HG03175 (cell line): ENCODE measurements around the gene NHERF2.

Experiments used
- ATAC-seq: cut with Tn5 transposase; IDR thresholded peaks from one replicate; pipeline ENCODE4 v1.9.1; 2021; ENCODE audit warnings: mild to moderate bottlenecking, moderate library complexity; ENCODE audit not compliant: unreplicated experiment

The NHERF2 gene

DNA sequence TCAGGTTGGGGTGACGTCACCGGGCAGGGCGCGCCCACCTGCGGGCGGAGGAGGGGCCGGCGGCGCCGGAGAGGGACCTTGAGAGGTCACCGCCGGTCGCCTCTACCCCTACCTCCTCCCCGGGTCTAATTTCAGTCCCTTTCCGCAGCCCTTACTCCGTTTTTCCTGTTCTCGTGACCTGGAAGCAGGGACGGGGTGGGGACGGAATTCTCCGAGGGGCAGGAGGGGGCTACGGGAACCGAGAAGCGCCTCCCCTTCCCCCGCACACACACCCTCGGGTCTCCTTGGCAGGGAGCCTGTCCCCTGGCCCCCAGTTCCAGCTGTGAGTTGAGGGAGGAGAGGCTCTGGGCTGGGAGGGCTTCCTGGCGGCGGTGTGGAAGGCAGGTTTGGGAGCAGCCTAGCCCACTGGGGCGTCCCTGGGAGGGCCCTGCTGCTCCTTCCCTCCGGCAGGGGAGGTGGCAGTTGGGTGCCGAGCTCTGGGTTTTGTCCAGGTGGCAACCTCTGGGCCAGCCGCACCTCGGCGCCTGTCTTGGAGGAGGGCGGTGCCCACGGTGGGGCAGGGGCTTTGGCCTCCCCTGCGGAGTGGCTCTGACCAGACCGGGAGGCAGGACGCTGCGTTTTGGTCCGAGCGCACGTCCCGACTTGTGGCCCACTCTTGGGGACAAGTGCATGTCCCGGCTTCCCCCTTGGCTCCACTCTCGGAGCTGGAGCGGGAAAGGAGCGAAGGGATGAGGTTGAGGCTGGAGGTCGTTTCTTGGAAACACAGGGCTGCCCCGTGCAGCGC lies 36.2 kb upstream of the NHERF2 start:
- no peak for ATAC-seq

DNA sequence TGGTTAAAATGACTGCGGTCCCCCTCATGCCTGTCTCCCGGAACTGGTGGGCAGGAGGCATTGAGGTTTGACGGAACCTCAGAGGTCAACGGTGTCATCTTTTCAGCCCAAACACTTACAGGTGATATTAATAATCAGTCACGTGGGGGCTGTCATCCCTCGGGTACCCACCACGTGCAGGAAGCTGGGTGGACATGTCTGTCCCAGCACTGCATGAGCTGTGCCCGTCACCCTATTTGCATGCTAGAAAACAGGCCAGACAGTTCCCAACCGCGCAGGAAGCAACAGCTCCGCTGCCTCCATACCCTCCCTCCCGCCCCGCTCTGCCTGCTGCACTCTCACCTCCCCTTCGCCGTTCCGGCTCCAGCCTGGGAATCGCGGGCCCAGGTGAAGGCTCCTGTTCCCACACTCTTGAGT lies 35.6 kb upstream of the NHERF2 start:
- peak; percentile 46 for ATAC-seq

DNA sequence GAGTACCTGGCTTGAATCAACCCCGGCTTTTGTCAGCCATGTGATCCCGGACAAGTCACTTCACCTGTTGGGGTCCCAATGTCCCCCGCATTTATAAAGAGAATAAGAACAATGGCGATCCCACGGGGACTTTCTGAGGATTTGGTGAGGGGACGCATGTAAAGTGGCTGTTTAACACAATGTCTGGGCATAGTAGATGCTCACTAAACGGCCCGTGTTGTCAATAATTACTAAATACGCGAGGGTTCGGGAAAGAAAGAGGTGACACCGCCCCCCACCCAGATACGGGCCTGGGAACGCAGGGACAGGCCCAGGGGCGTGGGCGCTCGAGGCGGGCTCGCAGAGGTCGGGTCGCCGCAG lies 35.1 kb upstream of the NHERF2 start:
- no peak for ATAC-seq

DNA sequence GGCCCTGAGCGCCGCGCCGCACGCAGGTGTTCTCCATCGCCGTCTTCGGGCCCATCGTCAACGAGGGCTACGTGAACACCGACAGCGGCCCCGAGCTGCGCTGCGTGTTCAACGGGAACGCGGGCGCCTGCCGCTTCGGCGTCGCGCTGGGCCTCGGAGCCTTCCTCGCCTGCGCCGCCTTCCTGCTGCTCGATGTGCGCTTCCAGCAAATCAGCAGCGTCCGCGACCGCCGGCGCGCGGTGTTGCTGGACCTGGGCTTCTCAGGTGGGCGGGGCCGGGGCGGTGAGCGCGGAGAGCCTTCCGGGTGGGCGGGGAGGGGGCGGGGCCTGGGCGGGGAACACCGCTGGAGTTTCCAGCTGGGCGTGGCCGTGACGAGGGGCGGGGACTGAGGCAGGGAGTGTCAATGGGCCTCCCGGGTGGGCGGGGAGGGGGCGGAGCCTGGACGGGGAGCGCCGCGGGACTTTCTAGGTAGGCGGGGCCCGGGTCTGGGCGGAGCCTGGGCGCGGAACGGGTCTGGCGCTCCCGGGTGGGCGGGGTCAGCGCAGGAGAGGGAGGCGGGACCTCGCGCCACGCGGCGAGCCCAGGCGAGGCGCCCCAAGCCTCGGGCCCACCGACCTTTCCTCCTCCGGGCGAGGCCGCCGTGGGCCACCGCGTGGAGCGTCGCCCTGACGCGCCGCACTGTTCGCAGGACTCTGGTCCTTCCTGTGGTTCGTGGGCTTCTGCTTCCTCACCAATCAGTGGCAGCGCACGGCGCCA lies 34.6 kb upstream of the NHERF2 start:
- peak; percentile 48 for ATAC-seq

DNA sequence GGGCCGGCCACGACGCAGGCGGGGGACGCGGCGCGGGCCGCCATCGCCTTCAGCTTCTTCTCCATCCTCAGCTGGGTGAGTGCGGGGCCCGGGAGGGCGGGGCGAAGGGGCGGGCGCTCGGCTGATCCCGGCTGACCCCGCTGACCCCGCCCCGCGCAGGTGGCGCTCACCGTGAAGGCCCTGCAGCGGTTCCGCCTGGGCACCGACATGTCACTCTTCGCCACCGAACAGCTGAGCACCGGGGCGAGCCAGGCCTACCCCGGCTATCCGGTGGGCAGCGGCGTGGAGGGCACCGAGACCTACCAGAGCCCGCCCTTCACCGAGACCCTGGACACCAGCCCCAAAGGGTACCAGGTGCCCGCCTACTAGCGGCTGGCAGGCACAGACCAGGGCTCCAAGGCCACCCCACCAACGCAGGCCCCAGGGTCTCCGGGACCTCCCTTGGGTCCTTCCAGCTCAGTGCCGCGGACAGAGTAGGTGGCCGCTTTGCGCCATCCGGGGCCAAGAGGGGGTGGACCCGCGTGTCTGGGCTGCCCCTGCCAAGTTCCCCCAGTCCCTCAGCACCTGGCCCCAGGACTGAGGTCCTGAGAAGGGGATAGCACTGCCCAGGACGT lies 33.9 kb upstream of the NHERF2 start:
- ATAC-seq, result no peak

- ATAC-seq, result no peak
Observed at GRCh38 chr16:1993731-1994131, 33.0 kb upstream of the NHERF2 start.

DNA sequence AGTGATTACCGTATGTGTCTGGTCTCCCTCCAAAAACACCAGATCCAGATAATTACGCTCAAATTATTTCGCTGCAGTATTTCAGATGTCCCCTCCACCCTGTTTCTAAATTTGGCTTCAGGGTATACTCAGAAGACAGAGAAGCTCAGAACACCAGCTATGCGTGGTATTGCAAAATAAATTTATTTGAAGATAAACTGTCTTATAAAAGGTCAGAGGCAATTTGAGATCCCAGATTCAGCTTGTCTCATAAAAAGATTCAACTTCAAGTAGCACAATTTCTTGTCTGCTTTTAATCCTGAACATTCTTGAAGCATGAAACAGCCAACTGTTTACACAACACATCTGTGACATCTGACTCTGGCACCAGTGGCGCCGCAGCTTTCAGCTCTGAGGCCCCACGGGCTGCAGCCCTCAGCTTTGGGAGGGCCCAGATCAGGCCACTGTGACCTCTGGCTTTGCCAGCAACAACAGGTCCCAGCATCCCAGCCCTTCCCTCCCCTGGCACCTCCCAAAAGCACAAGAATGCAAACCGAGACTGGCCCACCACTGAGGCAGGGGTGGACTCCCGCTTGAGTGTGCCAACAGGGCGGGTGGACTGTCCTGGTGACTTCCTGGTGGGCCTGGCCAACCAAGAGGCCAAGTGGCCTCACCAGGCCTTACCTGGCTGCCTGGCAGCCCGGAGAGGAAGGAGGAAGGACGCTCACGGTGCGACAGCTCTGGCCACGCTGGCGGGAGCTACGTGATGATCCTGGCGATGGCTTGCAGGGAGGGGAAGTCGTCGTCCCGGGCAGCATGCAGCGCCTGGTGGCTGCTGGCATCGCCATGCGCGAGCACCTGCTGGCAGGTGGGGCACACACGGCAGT lies 29.0 kb upstream of the NHERF2 start:
- no peak for ATAC-seq

DNA sequence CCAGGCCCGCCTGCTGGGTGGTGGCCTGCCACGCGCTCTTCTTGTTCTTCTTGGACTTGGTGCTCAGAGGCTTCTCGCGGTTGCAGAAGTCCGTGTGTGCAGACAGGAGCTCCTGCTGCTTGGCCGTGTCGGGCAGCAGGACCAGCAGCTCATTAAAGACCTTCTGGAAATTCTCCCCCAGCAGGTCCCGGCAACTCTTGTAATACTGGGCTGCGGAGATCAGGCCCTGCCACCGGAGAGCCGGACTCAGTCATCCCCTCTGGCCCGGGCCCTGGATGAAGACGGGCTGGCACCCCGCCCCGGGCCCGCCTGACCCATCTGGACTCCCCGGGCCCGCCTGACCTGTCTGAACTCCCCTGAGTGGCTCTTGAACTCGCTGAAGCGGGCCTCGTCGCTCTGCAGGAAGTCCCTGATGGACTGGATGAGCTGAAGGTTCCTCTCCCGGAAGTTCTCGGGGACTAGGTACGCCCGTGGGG lies 28.3 kb upstream of the NHERF2 start:
- ATAC-seq, result no peak

DNA sequence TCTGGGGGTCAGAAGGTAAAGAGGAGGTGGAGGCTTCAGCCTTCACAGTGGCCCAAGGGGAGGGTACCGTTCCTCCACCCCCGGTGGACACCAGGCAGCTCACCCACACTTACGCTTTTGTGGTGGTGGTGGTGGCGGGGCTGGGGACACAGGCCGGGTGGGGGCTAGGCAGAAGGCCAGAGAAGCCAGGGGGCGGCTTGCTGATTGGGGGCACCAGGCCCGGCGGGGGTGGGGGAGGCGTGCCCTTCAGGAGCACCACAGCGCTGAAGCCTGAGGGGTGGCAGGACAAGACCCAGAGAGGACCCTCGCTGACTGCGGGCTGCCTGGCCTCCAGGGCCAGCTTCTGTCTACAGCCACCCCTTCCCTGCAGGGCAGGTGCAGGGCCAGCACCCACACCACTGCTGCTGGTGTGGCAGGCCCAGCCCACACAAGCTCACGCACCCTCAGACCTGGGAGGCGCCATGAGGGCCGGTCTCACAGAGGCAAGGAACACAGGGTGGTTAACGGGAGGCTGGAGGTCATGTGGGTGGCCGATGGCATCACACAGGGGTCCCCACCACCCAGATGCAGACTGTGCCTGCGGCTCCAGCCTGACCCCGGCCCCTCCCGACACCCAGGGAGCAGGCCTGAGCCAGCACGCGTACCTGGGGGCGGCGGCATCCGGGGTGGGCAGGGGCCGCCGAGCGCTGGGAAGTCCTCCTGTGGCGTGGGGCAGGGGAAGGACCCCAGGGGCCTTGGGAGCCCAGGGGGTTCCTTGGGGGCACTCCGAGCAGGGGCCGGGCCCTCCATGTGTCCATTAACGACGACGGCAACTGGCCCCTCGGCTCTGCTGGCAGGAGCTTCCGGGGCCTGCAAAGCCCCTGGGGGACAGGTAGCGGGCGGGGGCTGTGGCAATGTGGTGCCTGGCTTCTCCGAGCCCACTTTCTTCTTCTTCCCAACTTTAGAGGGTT lies 27.6 kb upstream of the NHERF2 start:
- ATAC-seq, result no peak

- ATAC-seq, result no peak
Observed at GRCh38 chr16:1999866-2000514, 26.7 kb upstream of the NHERF2 start.

GRCh38 chr16:2001035-2001434 lies 25.7 kb upstream of the NHERF2 start:
- ATAC-seq, result no peak

DNA sequence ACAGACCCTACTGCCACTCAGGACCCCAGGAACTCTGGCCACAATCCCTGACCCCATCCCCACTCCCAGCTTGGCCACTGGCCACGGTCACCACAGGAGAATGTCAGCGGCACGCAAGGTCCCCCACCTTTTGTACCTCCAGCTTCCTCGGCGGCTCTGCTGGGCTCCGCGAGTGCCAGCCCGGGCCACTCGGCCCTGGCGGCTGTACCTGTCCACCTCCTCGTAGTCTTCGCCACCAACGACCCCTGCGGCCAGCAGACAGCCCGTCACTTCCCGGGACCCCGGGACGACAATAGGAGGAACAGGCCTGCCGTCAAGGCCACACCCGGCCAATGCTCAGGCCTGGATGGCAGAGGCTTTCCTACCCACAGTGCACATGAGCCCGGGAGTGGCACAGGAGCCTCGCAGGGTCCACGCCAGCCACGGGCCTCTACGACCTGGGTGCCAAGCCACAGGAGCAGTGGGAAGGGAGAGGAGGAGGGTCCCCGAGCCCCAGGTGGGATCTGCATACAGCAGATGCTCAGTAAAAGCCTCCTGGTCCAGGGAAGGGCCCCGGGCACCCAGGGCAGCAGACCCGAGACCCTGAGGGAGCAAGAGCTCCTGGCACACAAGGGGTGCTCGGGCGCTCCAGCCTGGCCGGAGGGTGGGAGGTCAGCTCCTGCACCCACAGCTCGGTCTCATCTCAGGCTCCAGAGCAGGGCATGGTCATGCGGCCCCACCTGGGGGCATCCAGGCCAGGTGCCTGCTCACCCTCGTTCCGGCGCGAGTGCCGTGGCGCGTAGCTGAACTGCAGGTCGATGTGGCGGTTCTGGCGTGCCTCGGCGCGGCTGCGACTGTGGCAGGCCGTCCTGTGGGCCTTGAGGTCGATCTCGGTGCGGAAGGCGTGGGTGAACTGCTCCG lies 25.0 kb upstream of the NHERF2 start:
- ATAC-seq, result no peak

GRCh38 chr16:2002406-2003230 lies 24.1 kb upstream of the NHERF2 start:
- ATAC-seq, result no peak

DNA sequence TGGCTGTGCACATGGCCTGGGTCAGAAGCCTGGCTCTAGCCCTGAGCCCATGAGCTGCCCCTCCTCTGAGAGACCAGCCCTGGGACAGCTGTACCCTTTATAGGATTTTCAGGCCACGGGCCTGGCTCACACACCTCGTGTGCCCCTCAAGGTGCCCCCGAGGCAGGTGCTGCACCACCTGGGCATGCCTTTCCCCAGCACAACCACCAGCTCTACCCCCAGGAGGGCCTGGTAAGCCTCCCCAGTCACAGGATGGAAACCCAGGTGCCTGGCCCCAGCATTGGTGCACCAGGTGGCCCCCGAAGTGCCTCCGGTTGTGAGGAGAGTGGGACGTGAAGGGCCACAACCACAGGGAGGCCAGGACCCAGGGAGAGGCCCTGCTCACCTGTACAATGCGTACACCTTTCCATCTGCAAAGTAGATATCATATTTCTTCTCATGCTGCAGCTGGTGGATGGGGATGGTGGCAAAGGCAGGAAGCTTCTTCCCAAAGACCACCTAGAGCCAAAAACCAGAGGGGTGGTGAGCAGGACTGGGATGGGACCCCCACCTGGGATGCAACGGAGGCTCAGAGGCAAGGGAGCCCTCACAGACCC lies 23.4 kb upstream of the NHERF2 start:
- no peak for ATAC-seq

DNA sequence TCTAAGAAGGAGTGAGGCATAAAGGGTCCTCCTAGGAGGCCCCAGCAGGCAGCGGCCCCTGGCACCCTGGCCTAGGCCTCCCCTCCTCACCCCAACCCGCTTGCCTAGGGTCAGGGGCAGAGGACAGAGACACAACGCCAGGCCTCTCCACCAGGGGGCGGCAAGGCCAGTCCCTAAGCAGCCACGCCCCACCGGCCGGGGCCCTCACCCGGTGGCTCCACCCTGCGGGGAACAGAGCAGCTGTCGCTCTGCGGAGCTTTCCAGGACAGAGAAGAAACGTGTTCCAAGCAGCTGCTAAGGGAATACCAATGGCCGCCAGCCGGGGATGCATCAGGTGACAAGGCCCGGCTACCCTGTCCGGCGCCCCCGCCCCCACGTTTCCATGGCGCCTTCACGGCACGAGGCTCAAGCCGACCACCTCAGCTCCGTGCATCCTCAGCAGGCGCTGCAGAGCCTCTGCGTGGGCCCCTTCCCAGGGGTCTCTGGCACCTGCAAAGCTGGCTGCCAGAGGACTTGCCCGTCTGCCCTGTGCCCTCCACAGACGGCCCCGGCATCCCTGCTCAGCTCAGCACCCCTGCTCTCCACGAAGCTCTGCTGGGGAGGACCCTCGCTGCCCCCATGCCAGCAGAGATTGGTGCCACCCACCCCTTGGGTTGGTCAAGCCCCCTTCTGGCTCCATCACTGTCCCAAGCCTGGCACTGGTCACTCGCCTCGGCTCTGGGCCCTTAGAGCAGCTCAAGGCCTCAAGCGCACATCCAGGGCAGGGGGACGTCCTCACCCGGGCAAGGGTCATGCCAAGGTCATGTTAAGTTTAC lies 22.7 kb upstream of the NHERF2 start:
- ATAC-seq, result peak; percentile 81
